KOPT-K1 (cell line): ENCODE measurements around the gene GRAMD1C.
"Not testable (repeated sequence)": the region's sequence is repeated elsewhere in the genome, so short reads cannot be mapped to it uniquely, and the experiment has no call there.

Source experiments
- H3K27ac ChIP-seq: fragments of 200-600 bp; sonication (generic); 2 replicates; pipeline ENCODE4 v1.5.1; 2016; ENCODE audit warnings: antibody characterized with exemption, mild to moderate bottlenecking, low read depth, low read length; ENCODE audit not compliant: poor library complexity, severe bottlenecking
- H3K36me3 ChIP-seq: fragments of 200-600 bp; sonication (generic); 2 replicates; pipeline ENCODE4 v1.5.1; 2017; ENCODE audit warnings: antibody characterized with exemption, mild to moderate bottlenecking, low read length, moderate library complexity; ENCODE audit not compliant: insufficient read depth
- H3K9me3 ChIP-seq: fragments of 200-600 bp; sonication (generic); 2 replicates; pipeline ENCODE4 v1.5.1; 2017; ENCODE audit warnings: antibody characterized with exemption, low read length, mild to moderate bottlenecking; ENCODE audit not compliant: insufficient read depth, poor library complexity, severe bottlenecking

GRAMD1C gene

GRCh38 chr3:113839551-113839950 lies 963 bp downstream of the GRAMD1C start:
- no peaks in the 10 kb centered on the region for H3K36me3 ChIP-seq
- H3K9me3 ChIP-seq: no peaks in the 10 kb centered on the region
- H3K27ac ChIP-seq: no peak overlapping the region

GRCh38 chr3:113844622-113845222 lies 6.1 kb downstream of the GRAMD1C start:
- Histone ChIP-seq H3K36me3 (no peaks in the 10 kb centered on the region), H3K9me3 (no peaks in the 10 kb centered on the region), H3K27ac (no peak overlapping the region)

- Histone ChIP-seq H3K36me3 (no peaks in the 10 kb centered on the region), H3K9me3 (no peaks in the 10 kb centered on the region), H3K27ac (no peak overlapping the region)
These were observed 8.7 kb downstream of the GRAMD1C start for GRCh38 chr3:113847247-113847646.

GRCh38 chr3:113847664-113848461 lies 9.3 kb downstream of the GRAMD1C start:
- Histone ChIP-seq H3K27ac (no peak overlapping the region), H3K9me3 (no peaks in the 10 kb centered on the region), H3K36me3 (no peaks in the 10 kb centered on the region)

GRCh38 chr3:113849071-113849470 lies 10.5 kb downstream of the GRAMD1C start:
- not testable (repeated sequence) for H3K9me3 ChIP-seq, H3K27ac ChIP-seq, H3K36me3 ChIP-seq

- not testable (repeated sequence) for H3K9me3 ChIP-seq, H3K36me3 ChIP-seq, H3K27ac ChIP-seq
These were observed 11.3 kb downstream of the GRAMD1C start for GRCh38 chr3:113849841-113850240.

GRCh38 chr3:113850391-113850790 lies 11.8 kb downstream of the GRAMD1C start:
- not testable (repeated sequence) for H3K9me3 ChIP-seq, H3K36me3 ChIP-seq, H3K27ac ChIP-seq

- H3K36me3 ChIP-seq: no peaks in the 10 kb centered on the region
- H3K27ac ChIP-seq: no peak overlapping the region
These were observed 13.9 kb downstream of the GRAMD1C start for GRCh38 chr3:113852506-113852905.

GRCh38 chr3:113867506-113867905 lies 28.9 kb downstream of the GRAMD1C start:
- H3K36me3 ChIP-seq: no peaks in the 10 kb centered on the region
- no peaks in the 10 kb centered on the region for H3K9me3 ChIP-seq
- no peak overlapping the region for H3K27ac ChIP-seq

More at GRCh38 chr3:113852506-113852905, 13.9 kb downstream of the GRAMD1C start:
- no peaks in the 10 kb centered on the region for H3K9me3 ChIP-seq

GRCh38 chr3:113873293-113873692 lies 34.7 kb downstream of the GRAMD1C start:
- Histone ChIP-seq H3K27ac (no peak overlapping the region), H3K36me3 (no peaks in the 10 kb centered on the region), H3K9me3 (no peaks in the 10 kb centered on the region)

- Histone ChIP-seq H3K9me3 (no peaks in the 10 kb centered on the region), H3K27ac (no peak overlapping the region), H3K36me3 (no peaks in the 10 kb centered on the region)
These were observed 35.4 kb downstream of the GRAMD1C start for GRCh38 chr3:113873814-113874526.

GRCh38 chr3:113878403-113878802 lies 39.8 kb downstream of the GRAMD1C start:
- no peaks in the 10 kb centered on the region for H3K36me3 ChIP-seq
- no peaks in the 10 kb centered on the region for H3K9me3 ChIP-seq
- no peak overlapping the region for H3K27ac ChIP-seq

GRCh38 chr3:113885050-113885449 lies 46.5 kb downstream of the GRAMD1C start:
- Histone ChIP-seq H3K27ac (no peak overlapping the region), H3K9me3 (no peaks in the 10 kb centered on the region), H3K36me3 (no peaks in the 10 kb centered on the region)

GRCh38 chr3:113890256-113890900 lies 51.8 kb downstream of the GRAMD1C start:
- Histone ChIP-seq H3K27ac (no peak overlapping the region), H3K9me3 (no peaks in the 10 kb centered on the region), H3K36me3 (no peaks in the 10 kb centered on the region)

GRCh38 chr3:113894927-113895326 lies 56.3 kb downstream of the GRAMD1C start:
- no peak overlapping the region for H3K27ac ChIP-seq
- no peaks in the 10 kb centered on the region for H3K36me3 ChIP-seq
- H3K9me3 ChIP-seq: no peaks in the 10 kb centered on the region
